HG03520 (cell line): ENCODE measurements around the gene UNCX.

Source experiments
- ATAC-seq: cut with Tn5 transposase; IDR thresholded peaks from one replicate; pipeline ENCODE4 v1.9.1; 2021; ENCODE audit warnings: mild to moderate bottlenecking, moderate library complexity; ENCODE audit not compliant: unreplicated experiment

The UNCX gene

DNA sequence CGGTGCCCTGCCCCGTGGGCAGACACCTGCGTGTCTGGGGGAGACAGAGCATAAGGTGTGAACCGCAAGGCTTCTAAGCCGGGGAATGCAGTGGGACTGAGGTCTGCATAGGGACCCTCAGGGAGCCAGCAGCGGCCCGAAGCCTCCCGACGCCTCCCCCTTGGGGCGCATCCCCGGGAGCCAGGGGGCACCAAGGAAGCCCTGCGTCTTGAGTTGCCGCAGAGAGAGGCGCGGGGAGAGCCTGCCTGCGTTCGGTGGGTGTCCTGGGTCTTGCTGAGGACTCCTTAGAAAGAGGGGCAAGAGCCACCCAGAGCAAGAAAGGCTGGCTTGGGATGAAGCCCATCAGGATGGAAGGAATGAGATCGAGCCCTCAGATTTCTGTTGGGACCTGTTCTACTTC is 18.2 kb upstream of the UNCX start:
- no peak for ATAC-seq

DNA sequence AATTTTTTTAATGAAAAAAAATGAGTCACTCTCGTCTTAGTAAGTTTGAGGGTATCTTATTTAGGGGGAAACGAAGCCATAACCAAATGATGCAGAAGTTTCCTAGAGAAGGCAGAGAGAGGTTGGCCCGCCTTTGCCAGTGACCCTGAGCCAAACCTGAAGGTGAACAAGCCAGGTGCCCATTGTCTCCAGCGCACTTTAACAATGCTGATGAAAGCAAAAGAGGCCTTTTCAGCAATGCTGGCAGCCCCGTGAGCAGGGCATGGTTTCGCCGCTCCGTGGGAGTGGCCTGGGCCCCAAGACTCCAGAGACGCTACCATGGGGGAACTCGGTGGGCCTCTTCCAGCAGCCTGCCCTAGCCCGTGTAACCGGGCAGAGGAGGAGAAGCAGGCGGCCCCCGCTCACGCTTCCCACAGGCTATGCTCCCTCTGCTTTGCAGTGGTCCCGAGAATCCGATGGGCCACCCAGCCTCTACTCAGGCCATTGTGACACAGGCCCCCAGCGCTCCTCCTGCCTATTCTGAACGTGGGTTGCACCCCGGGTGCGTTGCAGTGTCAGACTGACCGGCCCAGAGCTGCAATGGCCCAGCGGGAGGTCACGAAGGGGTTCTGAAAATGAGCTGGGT is 14.0 kb upstream of the UNCX start:
- no peak for ATAC-seq

DNA sequence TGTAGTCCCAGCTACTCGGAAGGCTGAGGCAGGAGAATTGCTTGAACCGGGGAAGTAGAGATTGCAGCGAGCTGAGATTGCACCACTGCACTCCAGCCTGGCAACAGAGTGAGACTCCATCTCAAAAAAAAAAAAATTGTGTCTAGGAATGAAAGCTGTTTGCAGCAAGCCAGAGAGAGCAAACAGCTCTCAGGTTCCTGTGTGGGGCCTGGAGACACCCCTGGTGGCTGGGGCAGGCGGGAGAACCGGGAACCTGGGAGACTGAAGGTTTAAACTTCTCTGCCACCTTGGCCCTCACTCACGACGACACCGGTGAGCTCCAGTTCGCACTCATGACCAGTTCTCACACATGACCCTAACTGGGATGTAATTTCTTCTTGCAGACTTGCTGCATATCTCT is 13.2 kb upstream of the UNCX start:
- ATAC-seq: no peak

DNA sequence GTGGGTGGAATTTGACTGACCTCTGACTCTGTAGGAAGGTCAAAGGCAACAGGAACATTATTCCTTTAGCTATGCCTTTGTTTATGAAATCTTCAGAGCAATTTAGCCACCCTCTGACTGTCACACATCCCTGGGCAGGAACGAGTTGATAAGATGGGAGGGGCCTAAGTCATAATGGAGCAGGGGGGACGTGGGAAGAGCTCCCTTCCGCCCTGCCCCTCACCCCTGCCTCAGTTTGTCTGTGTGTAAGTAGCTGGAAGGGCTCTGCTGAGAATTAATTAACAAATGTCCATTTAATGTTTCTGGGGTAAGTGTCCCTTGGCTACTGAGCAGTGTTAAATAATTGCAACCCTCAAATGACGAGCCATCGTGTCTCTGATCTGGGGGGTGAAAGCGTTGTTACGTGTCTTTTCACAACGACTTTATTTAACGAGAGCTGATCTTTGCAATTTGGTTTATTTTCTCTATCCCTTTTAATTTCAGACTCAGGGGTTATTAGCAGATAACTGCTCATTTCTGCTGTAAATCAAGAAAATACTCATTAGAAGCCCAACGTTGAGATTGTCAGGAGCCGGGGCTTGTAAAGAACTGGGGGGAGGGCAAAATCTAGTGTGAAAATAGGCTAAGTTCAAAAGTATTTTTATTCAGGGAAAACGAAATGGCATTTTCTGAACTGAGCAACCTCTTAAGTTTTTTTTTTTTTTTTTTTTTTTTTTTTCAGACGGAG is 12.5 kb upstream of the UNCX start:
- no peak for ATAC-seq

DNA sequence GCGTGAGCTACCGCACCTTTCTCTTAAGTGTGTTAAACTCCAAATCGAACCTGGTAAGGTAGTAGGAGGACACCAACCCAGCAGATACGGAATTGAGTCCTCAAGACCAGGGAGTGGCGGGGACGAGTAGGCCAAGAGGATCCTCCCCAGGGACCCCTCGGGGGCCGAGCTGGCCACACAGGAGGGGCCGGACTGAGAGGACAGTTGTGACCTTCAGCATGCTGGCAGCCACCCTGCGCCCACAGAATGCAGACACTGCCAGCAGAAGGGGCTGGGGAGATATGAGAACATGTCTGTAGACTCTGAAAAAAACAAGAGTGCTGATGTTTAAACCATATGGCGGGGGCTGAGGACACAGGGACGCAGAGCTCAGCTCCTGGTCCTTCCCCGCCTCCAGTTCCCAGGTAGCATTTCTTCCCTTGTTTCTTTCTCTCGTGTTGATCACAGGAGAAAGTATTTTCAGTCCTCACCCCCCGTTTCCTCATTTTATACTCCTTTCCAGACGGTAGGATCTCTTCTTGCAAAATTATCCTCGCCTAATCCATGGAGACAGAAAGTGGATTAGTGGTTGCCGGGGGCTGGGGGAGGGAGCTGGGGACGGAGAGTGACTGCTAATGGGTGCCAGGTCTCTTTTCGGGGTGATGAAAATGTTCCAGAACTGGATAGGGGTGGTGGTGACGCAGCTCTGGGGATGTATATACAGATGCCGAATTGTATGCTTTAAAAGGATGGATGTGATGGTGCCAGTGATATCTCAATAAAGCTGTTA is 11.5 kb upstream of the UNCX start:
- ATAC-seq: no peak

DNA sequence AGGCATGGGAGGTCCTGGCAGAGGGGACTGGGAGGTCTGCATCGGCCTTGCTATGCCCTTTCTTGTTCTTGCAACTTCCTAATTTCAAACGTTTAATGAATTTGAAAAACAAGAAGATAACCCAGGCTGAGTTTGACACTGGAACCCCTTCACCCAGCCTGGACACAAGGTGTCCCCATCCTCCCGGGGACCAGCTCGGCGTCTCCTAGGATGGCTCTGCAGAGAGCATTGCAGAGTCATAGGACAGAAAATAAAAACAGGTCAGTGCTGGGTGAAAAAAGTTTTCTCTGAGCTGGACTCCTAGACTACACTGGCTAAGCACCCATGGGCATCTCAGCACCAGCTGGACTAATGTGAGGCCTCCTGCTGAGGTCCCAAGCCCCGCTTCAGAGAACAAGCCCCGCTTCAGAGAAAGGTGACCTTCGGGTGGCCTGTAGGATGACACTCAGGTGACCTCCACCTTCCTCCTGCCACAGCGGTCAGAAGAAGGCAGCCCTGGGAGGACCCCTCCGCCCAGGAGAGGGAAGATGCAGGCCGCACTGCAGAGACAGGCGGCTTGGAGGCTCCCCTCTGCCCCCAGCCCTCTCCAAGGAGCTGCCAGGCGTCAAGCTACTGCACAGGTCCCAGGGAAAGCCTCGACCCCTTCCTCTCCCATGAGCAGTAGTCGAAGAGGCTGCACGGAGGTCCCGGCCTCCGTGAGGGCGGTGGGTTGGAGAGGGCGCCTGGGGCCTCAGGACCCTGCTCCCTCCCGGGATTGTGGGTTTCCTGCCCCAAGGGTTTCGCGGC is 9.3 kb upstream of the UNCX start:
- no peak for ATAC-seq

DNA sequence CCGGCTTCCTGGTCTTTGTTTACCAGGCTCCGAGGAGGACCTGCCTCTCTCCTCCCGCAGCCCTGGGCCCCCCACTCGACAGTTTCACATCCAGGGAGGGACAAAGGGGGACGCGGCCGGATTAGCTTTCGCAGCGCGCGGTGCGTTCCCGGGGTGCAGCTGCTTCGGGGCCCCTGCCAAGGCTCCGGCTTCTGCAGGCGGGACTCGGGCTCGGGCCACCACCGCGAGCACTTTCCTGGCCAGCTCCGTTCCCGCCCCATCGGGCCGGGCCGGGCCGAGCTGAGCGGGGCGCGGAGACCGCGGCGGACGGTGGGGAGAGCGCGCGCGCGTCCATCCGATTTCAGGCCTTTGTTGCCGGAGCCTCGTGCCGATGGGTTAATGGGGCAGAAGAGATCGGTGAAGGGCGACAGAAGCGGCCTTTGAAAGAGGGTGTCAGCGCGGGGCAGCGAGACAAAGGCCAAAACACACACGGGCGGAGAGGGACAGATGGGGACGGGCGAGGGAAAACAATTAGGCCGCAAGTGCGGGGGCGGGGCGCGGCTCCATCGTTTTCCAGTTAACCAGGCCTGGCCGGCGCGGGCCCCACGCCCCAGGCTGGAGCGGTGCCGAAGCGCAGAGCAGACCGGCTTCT is 8.5 kb upstream of the UNCX start:
- no peak for ATAC-seq

DNA sequence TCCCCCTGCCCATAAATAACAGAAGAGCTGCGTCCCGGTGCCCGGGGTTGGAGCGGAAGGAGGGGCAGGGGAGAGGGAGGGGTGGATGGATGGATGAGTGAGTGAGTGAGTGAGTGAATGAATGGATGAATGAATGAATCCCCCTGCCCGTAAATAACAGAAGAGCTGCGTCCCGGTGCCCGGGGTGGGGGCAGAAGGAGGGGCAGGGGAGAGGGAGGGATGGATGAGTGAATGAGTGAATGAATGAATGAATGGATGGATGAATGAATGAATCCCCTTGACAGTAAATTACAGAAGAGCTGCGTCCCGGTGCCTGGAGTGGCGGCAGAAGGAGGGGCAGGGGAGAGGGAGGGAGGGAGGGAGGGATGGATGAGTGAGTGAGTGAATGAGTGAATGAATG is 7.6 kb upstream of the UNCX start:
- ATAC-seq: no peak

DNA sequence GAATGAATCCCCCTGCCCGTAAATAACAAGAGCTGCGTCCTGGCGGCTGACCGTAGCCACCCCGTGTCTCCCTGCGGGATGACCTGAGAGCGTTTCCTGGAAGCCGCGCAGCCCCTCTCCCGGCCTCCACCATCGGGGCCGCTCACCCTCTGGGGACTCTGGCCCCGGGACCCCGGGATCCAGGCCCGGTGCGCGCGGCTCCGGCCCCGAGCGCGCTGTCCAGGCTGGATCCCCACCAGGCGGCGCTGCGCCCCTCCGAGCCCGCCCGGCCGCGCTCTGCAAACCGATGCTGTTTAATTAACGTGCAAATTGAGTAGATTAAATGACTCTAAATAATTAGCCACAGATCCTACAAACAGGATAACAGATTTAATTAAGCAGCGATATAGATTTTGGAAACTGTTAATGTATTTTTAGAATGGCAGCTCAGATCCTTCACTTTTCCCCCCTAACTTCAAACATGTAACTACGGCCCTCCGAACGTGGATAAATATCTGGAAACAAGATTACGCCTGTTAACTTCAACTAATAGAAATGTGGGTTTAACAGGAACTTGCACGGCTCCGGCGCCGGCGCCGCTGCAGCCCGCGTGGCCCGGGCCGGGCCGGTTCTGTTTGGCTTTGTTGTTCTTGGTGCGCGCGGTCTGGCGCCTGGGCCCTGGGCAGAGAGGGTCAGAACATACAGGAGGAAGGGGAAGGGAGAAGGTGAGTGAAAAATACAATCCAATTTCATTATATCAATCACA is 7.1 kb upstream of the UNCX start:
- ATAC-seq: no peak

DNA sequence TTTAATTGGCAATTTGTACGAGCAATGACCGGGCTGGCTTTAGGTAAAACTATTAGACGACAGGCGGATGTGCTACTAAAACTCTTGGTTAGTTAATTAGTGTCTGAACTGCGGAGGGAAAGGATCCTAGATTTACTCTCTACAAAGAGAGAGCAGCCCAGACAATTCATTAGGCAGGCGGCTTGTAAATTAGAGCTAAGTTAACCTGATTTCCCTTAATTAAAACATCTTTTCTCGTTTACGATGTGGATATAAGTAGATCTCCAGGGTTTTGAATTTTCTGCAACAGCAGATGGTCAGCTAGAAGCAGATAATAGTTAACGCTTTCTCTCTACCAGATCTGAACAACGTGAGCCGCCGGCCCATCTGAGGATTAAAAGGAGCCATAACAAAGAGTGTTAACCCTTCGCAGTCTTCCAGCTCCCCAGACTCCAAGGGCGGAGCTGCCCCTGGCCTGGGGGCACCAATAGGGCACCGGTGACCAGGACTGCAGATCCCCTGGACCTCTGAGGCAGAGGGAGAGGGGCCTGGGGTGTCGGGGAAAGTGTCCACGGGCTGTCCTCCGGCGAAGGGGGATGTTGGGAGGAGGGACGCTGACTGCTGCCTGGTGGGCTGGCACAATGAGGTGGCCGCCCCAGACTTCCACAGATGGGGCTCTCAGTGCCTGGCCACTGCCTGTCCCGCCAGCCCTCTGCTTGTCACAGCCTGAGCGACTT is 6.3 kb upstream of the UNCX start:
- ATAC-seq: no peak

DNA sequence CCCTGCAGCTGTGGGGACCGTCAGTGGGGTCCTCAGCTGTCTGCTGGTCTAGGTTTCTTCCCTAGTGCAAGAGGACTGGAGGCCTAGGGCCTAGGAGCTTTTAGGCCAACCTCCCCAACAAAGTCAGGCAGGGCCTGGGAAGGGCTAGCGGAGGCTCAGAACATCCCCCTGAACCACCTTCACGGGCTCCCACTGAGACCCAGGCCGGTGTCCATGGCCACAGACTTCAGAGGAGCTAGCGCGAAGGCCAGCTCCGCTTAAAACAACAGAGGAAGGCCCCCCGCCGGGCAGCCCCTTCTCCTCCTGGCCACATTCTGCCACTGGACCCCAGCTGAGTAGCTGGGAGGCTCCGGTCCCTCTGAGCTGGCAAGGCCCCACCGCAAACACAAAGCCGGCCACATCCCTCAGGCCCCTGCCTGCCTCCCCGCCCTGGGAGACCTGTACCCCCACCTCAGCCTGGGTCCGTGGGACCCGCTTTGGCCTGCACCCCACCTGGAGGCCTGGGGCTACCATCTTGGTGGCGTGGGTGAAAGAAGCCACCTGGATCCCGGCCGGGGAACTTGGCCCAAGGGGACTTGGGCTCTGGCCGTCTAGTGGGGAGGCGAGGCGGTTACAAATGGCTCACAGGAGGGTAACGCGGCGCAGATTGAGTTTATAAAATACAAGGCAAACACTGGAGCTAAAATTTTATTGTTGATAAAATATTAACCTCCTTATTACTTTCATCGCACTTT is 5.4 kb upstream of the UNCX start:
- ATAC-seq: no peak

DNA sequence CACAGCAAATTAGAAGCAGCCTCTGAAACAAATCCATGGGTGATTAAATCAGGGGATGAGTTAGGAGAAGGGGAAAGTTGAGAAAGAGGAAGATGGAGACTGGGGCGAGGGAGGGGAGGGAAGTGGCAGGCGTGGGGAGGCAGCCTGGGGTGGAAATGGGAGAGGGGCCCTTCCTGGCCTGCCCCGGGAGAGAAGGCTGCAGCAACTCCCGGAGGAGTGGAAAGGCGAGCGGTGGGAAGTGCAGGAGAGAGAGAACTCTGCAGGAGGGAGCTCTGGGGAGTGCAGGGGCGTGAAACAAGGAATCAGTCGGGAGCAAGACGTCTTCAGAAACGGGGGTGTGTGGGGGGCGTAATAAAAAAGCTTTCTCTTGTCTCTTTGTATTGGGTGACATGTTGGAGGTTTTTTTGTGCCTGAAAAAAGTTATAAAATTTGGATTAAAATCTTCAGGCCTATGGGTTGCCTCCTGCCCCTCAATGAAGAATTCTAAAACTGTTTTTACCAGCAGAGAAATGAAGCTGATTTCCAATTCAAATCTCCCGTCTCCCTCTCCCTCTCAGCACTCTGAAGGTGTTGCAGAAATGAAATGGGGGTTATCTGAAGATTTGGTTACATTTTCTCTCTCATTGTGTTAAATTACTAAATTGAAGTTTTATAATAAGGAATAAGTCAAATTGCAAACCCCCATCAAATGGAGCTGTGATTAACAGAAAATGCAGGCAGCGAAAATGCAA is 4.7 kb upstream of the UNCX start:
- no peak for ATAC-seq

DNA sequence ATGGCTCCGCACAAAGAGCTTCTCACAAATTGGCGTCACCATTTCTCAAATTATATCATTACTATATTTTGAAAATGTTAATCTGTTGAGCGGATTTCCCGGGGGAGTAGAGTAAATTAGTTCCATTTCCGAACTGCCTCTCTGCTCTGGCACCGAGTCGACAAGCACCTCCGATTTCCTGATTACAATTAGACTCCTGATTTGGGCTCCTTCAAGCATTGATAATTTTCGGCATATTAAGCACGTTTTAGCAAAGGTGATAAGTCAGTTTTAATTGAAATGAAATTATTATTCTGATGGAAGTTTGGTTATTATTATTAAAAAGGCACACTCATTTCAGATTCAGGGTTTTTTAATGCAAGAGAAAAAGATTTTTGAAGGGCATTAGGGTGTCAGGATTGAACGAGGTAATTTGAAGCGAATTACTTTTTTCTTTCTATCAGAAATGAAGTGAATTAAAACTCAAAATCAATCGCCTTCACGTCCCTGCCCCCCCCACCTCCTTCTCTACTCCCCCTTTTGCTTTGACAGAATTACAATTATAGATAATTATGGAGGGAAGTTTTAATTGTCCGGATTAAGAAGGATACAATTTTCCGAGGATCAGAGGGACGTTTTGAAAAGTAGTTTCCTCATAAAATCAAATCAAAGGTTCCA is 4.0 kb upstream of the UNCX start:
- ATAC-seq: no peak

DNA sequence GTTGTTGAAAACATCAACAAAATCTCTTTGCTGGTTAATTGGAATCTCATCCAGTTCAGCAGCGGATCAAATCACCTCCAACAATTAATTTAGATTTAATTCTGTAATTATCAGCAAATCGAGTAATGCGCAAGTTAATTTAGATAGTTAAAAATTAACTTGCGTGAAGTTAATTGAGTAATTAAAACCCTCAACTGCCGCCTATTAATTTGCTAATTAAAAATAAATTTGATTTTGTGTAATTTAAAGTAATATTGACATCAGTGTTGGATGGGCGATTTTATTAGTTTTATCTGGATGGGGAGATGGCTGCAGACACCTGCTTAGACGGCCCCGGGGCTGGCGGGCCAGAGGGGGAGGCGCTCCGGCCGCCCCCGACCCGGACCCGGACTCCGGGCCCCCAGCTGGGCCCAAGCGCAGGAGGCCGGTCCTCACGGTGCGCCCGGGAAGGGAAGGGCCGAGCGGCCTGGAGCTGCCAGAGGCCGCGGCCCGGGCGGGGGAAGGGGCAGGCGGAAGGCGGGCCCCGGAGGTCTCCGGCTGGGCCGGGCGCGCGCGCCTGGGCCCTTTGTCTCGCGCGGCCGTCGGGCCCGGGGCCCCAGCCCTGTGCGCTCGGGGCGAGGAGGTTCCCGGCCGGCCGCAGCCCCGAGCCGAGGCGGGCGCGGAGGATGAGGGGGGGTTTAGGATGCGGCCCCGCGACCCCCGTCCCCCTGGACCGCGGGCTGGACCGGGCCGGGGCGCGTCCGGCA is 3.3 kb upstream of the UNCX start:
- ATAC-seq: no peak

DNA sequence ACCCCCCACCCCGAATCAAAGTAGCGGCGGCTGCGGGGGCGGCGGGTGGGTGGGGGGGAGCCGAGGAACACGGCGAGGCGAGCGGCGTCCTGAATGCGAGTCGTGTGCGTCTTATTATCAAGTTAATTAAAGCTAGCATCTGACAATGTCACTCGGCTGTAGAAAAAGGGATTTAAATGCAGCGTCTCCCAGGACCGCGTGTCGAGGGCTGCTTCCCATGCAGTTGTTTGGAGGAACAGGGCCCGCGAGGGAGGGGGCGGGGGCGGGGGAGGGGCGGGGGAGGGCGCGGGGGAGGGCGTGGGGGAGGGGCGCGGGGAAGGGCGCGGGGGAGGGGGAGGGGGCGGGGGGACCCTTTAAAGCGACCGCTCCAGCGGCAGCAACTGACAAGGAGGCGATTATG is 2.7 kb upstream of the UNCX start:
- no peak for ATAC-seq

DNA sequence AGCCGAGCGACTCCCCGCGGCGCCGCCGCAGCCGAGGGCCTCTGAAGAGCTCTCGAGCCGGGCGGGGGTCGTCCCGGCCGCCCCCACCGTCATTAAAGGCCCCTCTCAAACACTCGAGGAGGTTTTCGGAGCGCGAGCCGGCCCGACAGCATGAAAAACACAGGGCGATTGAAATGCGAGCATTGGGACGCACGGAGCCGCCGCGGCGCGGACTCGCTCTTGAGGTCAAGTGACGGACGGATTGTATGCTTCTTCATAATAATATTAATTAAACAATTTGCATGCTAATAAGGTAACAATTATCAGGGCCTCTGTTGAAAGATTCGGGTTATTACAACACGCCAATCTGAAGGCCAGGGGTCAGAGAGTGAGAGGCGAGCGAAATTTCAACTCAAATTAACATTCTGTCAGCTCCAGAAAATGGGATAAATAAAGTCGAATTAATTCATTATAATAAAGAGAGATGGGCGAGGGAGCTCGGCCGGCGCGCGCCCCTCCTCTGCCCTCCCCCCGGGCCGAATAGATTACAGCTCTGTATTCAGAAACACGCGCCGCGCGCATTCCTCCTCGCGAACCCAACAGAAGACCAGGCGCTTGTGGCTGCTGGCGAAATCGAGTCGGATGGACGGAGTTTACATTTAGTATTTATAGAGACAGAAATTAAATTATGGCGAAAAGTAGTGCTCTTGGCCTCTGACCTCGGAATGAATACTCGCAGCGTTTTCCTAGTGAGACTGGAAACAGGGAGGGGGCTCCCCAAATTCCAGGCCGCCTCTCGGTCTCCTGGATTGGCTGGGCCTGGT is 2.1 kb upstream of the UNCX start:
- ATAC-seq: no peak
